SW480 (cell line): Measurements from ENCODE around the gene FGGY.
"Not testable (repeated sequence)": the region's sequence is repeated elsewhere in the genome, so short reads cannot be mapped to it uniquely, and the experiment has no call there.

Experiments used
- DNase-seq: peaks from one replicate; pipeline ENCODE4 v3.0.0-alpha.2; 2016; ENCODE audit warnings: low spot score

FGGY gene

GRCh38 chr1:59443310-59443709 lies 146.4 kb downstream of the FGGY start:
- DNase-seq = no peak

- DNase-seq = no peak
Observed at GRCh38 chr1:59444520-59444919, 147.6 kb downstream of the FGGY start.

- DNase-seq = no peak
Observed at GRCh38 chr1:59445040-59445439, 148.1 kb downstream of the FGGY start.

GRCh38 chr1:59446257-59446901 lies 149.5 kb downstream of the FGGY start:
- DNase-seq = peak; percentile 55

GRCh38 chr1:59452026-59452425 lies 155.1 kb downstream of the FGGY start:
- no peak for DNase-seq

- no peak for DNase-seq
Observed at GRCh38 chr1:59452559-59452958, 155.7 kb downstream of the FGGY start.

- no peak for DNase-seq
Observed at GRCh38 chr1:59453297-59453968, 156.5 kb downstream of the FGGY start.

GRCh38 chr1:59455206-59455605 lies 158.3 kb downstream of the FGGY start:
- DNase-seq = no peak

DNA sequence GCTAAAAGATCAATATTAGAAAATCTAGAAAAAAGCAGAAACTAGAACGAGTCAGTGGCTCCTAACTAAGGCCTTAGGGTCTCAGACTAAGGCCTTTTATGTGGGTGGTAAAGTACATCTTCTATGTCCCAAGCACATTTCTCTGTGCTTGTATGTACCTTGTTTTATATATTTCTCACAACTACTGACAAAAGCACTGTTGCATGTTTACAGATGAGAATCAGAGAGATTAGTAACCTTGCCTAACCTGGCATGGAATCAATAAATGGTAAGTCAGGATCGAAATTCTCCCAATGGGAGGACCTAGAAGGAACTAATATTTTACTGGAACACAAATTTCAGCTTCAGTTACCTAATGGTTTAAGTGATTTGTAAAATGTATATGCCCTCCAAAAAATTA lies 160.9 kb downstream of the FGGY start:
- no peak for DNase-seq

GRCh38 chr1:59458884-59459283 lies 162.0 kb downstream of the FGGY start:
- no peak for DNase-seq

DNA sequence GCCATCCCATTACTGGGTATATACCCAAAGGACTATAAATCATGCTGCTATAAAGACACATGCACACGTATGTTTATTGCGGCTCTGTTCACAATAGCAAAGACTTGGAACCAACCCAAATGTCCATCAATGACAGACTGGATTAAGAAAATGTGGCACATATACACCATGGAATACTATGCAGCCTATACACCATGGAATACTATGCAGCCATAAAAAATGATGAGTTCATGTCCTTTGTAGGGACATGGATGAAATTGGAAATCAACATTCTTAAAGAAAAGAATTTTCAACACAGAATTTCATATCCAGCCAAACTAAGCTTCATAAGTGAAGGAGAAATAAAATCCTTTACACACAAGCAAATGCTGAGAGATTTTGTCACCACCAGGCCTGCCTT lies 166.0 kb downstream of the FGGY start:
- DNase-seq = not testable (repeated sequence)

DNA sequence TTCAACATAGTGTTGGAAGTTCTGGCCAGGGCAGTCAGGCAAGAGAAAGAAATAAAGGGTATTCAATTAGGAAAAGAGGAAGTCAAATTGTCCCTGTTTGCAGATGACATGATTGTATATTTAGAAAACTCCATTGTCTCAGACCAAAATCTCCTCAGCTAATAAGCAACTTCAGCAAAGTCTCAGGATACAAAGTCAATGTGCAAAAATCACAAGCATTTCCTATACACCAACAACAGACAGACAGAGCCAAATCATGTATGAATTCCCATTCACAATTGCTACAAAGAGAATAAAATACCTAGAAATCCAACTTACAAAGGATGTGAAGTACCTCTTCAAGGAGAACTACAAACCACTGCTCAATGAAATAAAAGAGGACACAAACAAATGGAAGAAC lies 168.6 kb downstream of the FGGY start:
- not testable (repeated sequence) for DNase-seq

- no peak for DNase-seq
Observed at GRCh38 chr1:59468828-59469428, 172.0 kb downstream of the FGGY start.

DNA sequence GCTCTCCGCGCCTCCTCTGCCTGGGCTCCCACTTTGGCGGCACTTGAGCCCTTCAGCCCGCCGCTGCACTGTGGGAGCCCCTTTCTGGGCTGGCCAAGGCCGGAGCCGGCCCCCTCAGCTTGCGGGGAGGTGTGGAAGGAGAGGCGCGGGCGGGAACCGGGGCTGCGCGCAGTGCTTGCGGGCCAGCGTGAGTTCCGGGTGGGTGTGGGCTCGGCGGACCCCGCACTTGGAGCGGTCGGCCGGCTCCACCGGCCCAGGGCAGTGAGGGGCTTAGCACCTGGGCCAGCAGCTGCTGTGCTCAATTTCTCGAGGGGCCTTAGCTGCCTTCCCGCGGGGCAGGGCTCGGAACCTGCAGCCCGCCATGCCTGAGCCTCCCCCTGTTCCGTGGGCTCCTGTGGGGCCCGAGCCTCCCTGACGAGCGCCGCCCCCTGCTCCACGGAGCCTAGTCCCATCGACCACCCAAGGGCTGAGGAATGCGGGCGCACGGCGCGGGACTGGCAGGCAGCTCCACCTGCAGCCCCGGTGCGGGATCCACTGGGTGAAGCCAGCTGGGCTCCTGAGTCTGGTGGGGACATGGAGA lies 175.2 kb downstream of the FGGY start:
- DNase-seq = not testable (repeated sequence)

GRCh38 chr1:59473831-59474230 lies 176.9 kb downstream of the FGGY start:
- DNase-seq = no peak

GRCh38 chr1:59474496-59474895 lies 177.6 kb downstream of the FGGY start:
- no peak for DNase-seq

DNA sequence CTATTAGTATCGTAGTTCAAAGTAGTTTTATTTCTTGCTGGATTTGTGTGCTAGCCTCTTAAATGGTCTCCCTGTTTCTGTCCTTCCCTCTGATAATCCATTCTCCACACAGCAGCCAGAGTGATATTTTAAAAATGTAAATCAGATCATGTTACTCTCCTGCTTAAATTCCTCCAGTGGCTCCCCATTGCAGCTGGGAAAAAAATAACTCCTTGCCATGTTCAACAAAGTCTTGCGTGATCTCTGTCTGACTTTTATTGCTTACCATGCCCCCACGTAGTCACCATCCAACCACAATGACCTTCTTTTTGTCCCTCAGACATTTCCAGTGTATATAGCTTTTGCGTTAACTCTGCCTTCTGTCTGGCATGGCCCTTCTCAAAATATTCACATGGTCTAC lies 178.8 kb downstream of the FGGY start:
- no peak for DNase-seq

- DNase-seq = peak; percentile 83
Observed at GRCh38 chr1:59477286-59477685, 180.4 kb downstream of the FGGY start.

DNA sequence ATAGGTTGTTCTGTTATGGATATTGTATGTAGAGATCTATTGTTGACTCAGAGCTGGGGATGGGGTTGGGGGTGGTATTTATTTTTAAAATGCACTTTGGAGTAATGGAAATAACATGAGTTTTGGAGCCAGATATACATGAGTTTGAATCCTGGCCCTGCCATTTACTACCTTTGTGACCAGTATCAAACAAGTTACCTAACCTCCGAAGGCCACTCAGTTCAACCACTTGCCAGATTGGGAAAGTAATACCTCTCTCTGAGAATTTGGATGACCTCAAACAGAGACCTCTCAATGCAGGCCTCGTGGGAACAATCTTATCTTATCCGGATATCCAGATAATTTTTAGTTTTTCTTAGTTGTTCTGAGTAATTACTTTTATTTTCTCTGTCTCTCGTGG lies 181.0 kb downstream of the FGGY start:
- DNase-seq = no peak

GRCh38 chr1:59478822-59479221 lies 181.9 kb downstream of the FGGY start:
- DNase-seq = no peak

DNA sequence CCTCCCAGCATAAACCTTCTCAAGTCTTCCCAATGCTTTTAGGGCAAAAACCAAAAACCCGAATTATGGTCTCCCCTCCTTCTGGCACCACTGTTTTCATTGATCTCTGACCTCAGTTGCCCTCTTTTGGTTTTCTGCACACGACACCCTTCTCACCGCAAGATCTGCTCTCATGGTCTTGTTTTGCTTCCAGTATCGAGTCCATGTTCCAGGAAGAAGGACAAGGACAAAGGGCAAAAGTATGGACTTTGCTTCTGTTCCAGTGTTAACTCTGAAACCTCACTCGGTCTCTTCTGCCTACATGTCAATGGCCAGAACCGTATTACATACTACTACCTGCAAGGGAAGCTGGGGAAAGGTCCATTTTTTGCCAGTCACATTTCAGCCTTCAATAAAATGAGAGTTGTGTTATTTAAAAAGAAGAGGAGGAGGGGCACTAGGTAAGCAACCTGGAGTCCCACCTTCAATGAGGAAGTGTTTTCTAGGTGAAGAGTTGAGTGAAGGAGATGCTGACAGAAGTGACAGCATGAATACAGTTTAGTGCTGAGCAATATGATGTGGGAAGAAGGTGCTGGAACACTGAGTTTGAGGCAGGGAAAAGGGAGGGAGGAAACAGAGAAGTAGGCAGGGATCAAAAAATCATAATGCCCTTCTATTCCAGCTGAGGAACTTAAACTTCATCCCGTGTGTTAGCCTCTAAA lies 183.4 kb downstream of the FGGY start:
- no peak for DNase-seq

- no peak for DNase-seq
Observed at GRCh38 chr1:59481881-59482505, 185.1 kb downstream of the FGGY start.
